GM21381 (cell line): ENCODE results near the gene TEX9.
"Not testable (repeated sequence)": the region's sequence is repeated elsewhere in the genome, so short reads cannot be mapped to it uniquely, and the experiment has no call there.

Source experiments
- ATAC-seq: cut with Tn5 transposase; IDR thresholded peaks from one replicate; pipeline ENCODE4 v1.9.1; 2021; ENCODE audit warnings: mild to moderate bottlenecking, moderate library complexity; ENCODE audit not compliant: unreplicated experiment

The TEX9 gene

DNA sequence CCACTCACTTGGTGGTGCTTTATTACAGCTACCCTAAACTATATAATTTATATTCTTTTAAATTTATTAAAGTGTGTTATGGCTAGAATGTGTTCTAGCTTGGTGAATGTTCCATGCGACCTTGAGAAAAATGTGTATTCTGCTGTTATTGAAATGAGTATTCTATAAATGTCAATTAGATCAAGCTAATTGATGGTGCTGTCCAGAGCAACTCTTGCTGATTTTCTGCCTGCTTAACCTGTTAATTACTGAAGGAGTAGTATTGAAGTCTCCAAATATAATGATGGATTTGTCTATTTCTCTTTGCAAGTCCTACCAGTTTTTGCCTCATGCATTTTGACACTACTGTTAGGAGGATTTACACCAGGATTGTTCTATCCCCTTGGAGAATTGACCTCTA lies 3.2 kb upstream of the TEX9 start:
- no peak for ATAC-seq

DNA sequence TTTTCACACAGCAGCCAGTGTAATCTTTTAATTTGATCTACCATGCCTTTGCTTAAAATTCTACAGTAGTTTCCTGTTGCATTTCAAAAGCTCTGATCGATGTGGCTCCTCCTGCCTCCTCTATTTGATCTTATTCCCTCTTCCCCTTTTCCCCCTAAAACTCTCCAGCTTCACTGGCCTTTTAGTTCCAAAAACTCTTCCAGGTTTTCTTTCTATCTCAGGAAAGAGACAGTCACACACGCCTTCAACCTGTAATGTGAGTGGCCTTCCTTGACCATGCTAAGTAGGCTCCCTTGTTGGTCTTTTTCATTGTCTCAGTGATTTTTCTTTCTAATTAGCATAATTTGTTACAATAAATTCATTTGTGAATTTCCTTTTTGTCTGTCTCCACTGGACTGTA lies 985 bp downstream of the TEX9 start:
- no peak for ATAC-seq

DNA sequence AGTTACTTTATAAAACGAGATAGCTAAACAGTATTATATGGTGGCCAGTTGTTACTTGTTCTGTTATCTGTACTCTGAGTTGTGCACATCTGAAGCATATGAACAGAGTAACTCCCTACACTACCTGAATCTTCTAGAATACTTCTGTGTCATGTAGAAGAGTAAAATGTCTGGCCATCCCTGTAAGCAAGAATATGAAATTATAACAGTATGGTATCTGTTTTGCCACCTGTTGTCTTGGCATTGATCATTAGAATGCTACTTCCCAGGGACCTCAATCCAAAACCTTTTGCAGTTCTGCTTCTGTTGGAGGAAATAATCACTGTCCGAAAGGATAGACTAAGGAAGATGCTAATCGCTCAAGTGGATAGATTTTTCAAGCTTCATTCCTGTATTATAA lies 1.9 kb downstream of the TEX9 start:
- ATAC-seq: no peak

DNA sequence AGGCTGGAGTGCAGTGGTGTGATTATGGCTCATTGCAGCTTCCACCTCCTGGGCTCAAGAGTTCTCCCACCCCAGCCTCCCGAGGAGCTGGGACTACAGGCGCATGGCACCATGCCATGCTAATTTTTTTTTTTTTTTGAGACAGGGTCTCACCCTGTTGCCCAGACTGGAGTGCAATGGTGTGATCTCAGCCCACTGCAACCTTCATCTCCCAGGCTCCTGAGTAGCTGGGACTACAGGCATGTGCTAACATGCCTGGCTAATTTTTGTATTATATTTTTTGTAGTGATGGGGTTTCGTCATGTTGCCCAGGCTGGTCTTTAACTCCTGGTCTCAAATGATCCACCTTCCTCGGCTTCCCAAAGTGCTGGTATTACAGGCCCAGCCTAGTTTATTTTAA lies 4.0 kb downstream of the TEX9 start:
- no peak for ATAC-seq

DNA sequence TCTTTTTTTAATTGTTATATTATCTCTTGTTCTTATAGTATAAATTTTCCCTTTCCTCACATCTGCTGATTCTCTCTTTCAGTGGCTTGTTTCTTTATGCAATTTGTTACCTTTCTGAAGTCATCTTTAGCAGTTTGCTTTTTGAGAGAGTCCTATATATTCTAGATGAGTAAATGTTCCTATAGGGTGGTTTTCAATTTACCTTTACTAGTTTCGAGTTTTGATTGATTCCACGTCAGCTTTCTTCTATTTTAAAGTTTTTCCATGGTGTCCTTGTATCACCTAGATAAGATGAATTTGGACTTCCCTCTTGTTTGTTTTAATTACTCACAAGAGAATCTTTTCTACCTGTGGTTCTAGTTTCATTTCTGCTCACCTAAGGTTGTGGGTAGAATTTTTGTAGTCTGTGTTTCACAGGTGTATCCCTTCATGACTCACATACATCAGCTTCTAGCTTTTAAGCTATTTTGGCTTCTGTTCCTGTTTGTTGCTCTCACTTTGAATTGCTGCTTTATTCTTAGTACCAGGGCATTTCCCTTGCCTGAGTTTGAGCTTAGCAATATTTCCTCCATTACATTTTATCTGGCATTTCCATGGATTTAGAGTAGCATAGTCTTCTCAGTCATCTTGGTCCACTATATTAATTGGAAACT lies 6.4 kb downstream of the TEX9 start:
- peak; percentile 88 for ATAC-seq

DNA sequence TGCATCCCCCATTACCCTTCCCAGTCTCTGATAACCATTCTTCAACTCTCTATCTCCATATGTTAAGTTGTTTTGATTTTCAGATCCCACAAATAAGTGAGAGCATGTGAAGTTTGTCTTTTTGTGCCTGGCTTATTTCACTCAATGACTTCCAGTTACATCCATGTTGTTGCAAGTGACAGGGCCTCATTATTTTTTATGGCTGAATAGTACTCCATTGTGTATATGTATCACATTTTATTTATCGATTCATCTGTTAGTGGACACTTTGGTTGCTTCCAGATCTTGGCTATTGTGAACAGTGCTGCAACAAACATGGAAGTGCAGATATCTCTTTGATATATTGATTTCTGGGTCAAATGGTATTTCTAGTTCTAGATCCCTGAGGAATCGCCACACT lies 9.5 kb downstream of the TEX9 start:
- not testable (repeated sequence) for ATAC-seq

DNA sequence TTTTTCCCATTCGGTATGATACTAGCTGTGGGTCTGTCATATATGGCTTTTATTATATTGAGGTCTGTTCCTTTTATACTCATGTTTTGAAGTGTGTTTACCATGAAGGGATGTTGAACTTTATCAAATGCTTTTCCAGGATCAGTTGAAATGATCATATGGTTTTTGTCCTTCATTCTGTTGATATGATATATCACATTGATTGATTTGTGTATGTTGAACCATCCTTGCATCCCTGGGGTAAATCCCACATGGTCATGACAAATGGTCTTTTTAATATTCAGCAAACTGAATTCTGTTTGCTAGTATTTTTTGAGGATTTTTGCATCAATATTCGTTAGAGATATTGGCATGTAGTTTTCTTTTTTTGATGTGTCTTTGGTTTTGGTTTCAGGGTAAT lies 12.6 kb downstream of the TEX9 start:
- not testable (repeated sequence) for ATAC-seq

DNA sequence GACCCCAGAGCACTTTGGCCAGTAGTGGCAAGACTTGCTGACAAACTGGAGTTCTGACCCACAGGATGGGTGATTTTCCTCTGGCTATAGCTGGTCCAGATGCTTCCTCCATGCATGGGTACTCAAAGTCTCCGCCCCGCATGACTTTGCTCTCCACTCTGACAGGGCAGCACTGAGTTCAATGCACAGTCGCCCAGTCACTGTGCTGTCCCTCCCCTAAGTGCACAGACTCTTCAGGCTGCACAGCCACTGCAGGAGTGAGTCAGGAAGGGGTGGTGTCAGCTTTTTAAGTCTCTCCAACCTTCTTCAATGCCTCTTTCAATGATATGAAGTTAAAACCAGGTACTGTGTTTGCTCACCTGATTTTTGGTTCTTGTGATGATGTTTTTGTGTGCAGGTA lies 17.8 kb downstream of the TEX9 start:
- ATAC-seq: no peak

DNA sequence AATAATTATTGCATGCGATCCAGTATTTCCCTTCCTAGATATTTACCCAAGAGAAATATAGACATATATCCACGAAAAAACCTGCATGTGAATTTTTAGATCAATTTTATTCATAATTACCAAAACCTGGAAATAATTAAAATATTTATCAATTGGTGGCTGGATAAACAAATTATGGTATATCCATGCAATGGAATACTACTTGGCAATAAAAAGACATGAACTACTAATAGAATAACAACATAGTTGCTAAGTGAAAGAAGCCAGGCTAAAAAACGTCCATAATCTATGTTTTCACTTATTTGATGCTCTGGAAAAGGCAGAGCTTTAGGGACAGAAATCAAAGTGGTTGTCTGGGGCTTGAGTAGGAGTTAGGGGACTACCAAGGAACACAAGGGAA lies 20.7 kb downstream of the TEX9 start:
- ATAC-seq: no peak

DNA sequence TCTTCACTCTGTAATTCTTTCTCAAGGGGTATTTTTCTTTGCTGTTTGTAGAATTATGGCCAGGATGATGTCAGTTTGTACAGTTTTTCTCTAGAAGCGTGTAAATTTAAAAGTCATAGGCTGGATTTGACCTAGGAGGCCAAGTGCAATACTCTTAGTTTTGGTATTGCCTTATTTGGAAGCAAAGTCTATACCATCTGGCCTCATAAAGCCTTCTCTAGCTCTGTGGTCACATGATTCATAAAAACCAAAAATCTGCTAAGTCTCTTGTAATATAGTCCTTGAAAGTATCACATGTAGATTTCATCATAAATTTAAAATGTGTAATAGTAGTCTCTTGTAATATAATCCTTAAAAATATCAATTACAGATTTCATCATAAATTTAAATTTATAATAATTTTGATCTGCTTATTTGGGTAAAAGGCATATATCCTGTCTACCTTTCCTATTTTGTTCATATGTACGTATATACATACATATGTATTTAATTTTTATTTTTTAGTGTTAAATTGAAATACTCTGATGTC lies 25.6 kb downstream of the TEX9 start:
- ATAC-seq: no peak

DNA sequence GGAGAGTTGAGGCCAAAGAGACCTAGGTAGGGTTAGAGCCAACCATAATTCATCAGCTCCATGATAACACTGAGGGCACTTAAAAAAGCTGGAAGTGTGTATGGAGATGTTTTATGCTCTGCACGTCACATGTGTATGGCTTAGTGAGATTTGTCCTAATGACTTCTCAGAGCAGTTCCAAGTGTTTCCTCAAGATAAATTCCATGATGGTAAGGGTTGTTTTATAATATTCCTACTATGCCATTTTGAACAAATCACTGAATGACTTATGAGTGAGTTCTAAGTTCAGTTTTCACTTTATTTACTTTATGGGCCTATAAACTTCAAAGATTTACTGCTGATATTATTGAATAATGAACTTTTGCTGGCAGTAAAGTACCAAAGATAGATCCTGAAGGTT lies 28.1 kb downstream of the TEX9 start:
- ATAC-seq: no peak

DNA sequence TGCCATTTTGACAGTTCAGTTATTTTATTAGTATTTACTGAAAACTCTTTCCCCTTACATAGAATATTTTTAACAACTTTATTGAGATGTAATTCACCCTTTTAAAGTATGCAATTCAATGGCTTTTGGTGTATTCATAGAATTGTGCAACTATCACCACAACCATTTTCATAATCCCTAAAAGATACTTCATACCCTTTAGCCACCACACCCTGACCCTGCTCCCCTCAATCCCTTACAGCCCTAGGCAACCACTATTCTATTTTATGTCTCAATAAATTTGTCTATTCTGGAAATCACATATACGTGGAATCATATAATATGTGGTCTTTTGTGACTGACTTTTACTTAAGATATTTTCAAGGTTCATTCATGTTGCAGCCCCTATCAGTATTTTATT lies 29.7 kb downstream of the TEX9 start:
- ATAC-seq: no peak

DNA sequence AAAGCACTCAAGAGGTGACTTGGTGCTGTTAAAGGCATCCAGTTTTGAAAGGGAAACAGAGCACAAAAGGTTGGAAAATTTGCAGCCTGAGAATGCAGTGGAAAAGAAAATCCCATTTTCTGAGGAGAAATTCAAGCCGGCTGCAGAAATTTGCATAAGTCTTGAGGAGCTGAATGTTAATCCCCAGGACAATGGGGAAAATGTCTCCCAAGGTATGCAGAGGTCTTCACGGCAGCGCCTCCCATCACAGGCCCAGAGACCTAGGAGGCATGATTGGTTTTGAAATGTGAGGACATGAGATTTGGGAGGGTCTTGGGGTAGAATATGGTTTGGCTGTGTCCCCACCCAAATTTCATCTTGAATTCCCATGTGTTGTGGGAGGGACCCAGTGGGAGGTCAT lies 32.1 kb downstream of the TEX9 start:
- ATAC-seq: not testable (repeated sequence)

DNA sequence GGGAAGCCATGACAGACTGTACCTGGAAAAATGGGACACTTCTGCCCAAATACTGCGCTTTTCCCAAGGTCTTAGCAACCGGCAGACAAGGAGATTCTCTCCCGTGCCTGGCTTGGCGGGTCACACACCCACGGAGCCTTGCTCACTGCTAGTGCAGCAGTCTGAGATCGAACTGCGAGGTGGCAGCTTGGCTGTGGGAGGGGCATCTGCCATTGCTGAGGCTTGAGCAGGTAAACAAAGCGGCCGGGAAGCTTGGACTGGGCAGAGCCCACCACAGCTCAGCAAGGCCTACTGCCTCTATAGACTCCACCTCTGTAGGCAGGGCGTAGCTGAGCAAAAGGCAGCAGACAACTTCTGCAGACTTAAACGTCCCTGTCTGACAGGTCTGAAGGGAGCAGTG lies 34.0 kb downstream of the TEX9 start:
- ATAC-seq: not testable (repeated sequence)

DNA sequence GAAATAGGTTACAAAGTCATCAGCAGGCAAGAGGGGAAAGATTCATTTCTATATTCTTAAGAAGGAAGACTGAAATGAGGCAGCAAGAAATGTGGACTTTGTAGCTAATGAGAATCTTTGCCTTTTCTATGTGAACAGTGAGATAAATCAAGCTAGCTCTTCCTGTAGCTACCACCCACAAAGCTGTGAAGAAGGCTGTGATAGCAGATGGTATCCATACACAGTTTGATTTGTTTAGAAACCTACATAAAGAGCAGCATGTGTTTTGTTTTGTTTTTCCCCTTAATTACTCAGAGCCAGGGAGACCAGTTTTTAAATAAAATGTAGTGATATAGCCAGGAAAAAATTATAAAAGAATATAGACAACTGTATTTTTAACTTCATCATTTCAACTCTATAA lies 45.5 kb downstream of the TEX9 start:
- no peak for ATAC-seq

DNA sequence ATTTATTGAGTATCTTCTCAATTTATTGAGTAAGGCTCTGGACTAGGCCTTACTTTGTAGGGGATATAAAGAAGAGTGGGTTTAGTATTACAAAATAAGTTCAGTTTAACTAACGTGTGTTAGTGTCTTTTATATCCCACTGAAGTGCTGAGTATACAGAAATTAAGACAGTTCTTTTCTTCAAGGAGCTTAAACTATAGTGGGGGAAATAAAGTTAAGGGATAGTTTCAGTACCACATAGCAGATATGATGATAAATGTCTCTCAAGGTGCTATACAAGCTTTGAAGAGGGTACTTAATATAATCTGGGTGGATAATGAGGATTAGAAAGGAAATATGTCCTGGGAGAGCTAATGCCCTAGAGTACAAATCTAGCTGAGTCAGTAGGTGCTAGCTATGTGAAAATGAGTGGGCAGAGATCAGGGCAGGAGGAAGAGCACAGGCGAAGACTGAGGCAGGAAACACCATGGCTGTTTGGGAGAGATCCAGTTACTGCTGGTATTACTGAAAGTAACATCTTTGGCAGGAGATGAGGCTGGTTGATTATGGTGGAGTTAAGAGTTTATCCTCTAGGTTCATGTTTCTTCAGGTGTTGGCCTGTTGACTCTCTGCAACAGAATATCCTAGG lies 46.0 kb downstream of the TEX9 start:
- ATAC-seq: no peak

DNA sequence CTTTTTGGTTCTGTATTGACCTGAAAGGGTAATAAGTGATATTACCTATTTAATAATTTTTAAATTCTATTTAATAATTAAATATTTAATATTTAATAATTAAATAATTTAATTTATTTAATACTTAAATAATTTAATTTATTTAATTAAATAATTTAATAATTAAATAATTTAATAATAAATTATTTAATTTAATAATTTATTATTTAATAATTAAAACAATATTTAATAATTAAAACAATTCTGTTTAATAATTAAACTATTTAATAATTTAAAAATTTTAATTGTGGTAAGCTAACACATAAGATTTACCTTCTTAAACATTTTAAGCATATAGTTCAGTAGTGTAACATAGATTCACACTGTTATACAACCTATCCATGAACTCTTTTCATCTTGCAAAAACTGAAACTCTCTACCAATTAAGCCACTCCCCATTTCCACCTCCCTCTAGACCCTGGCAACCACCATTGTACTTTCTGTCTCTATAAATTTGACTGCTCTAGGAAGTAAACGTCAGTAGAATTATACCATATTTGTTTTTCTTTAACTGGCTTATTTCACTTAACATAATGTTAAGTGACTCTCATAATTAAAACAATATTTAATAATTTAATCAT lies 48.0 kb downstream of the TEX9 start:
- not testable (repeated sequence) for ATAC-seq

DNA sequence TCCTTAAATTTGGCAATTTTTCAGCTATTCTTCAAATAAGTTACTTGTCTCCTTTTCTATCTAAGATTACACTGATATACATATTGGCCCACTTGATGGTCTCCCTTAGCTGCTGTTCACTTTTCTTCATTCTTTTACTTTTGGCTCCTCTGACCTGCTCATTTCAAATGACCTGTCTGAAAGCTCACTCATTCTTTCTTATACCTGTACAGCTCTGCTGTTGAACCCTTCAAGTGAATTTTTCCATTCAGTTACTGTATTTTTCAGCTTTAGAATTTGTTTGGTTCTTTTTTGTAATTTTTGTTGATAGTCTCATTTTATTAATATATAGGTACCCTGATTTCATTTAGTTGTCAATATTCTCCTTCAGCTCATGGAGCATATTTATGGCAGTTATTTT lies 60.0 kb downstream of the TEX9 start:
- ATAC-seq: no peak

DNA sequence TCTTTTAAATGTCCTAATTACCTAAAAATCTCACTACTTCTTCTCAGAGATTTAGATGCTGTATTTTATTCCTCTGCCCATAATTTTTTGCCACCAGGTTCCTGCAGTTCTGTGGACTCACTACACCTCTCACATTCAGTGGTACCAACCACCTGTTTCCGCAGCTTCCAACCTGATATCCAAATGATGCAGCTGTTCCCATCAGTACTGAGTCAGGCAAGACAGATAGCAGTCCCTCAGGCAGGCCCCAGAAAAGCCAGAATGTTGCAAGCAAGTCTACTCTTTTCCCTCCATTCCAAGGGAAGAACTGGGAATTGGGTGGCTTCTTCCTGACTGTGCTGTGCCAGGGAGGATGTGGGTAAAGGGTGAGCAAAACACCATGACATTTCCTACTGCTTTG lies 60.8 kb downstream of the TEX9 start:
- no peak for ATAC-seq

DNA sequence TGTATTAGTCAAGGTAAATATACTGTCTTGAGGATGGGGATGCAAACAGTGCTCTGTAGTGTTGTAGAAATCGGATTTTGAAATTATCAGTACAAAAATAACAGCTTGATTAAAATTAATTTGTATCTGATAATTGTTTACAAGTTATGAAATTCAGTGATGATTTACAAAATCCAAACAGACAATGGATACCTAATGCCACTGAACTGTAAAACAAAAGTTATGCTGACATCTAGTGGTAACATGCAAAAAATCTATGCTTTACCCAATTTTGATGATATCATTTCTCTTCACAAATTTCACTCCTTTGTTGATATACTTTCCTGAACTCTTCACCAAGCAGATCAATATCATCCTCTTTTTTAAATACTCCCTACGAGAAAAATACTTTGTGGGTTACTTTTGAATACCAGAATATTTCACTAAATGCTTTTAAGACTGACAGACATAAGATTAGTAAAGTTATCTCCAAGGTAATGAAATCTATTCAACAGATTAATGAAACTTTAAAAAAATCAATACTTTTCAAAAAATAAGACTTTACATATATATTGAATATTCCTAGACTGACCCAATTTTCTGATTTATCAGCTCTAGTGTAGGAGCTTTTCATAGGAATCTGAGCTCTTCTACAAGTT lies 63.7 kb downstream of the TEX9 start:
- no peak for ATAC-seq

DNA sequence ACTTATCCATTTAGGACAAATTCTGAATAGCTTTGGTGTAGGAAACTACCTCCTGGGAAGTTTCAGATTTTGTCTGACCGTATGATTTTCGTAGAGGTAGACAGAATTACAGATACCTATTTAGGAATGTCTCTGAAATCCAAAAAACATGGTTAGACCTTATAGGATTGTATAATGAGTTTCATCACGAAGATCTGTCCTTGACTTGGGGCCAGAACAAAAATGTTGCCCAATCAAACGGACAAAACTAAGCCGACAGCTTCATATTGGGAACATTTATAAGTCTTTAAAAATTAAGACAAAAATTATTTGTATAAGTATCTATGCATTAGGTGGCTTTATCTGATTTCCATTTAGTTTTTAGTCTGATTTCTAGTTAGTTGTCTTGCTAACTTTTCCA lies 67.1 kb downstream of the TEX9 start:
- ATAC-seq: no peak

DNA sequence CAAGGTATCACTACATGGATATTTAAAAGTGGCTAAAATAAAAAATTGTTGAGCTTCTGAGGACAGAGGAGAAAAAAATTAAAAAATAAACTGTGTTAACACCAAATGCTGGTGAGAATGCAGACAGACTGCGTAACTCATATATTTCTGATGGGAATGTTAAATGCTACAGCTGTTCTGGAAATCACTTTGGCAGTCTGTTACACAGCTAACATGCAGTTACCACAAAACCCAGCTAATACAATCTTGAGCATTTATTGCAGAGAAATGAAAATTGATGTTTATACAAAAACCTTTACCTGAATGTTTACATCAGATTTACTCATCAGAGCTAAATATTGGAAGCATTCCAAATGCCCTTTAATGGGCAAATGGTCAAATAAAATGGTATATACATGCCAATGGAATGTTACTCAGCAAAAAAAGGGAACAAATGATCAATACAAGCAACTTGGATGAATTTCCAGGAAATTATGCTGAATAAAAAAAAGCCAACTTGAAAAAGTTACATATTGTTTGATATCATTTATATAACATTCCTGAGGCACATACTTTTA lies 75.1 kb downstream of the TEX9 start:
- no peak for ATAC-seq
